ENCODE data around the gene RSKR. TPM values are rescaled to one million over a fixed set of nuclear protein-coding genes. Genes with fewer than 3 reads are reported as not detected.

The RSKR gene
- total and polyA plus RNA-seq, 9 of the 15 experiments (the other 6 are each of a cell fraction or from before 2014, with no cell fraction given), result 1.4 to 42.3 (median 16.2) TPM

DNA sequence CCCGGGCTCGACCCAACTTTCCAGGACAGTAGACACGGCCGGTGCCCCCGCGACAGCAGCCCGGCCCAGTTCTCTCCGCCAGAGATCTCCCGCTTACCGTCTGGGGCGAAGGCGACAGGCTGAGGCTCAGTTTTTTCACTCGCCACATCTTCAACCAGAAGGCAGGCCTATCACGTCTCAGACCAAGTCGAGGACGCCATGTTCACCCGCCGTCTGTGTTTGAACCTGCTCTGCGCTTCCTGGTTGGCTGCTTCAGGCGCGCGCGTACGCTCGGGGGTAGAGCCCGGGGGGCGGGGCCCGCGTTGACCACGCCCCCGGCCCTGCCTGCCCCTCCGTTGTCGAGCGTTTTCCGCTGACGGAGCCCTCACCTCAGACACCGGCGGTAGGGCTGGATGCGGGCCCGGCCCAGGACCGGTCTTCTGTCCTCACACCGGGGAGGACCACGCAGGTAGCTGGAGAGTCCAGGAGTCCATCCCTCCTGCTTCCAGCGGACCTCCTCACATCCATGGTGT, 15.1 kb downstream of the RSKR start, which contains the start of gene SPAG5 (continued):
- TF ChIP-seq, protein P1, sequence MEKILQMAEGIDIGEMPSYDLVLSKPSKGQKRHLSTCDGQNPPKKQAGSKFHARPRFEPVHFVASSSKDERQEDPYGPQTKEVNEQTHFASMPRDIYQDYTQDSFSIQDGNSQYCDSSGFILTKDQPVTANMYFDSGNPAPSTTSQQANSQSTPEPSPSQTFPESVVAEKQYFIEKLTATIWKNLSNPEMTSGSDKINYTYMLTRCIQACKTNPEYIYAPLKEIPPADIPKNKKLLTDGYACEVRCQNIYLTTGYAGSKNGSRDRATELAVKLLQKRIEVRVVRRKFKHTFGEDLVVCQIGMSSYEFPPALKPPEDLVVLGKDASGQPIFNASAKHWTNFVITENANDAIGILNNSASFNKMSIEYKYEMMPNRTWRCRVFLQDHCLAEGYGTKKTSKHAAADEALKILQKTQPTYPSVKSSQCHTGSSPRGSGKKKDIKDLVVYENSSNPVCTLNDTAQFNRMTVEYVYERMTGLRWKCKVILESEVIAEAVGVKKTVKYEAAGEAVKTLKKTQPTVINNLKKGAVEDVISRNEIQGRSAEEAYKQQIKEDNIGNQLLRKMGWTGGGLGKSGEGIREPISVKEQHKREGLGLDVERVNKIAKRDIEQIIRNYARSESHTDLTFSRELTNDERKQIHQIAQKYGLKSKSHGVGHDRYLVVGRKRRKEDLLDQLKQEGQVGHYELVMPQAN (IDR thresholded peaks at IDR 0.05; ENCODE audit: borderline replicate concordance), result peak; percentile 86; the same call in 1 of the 2 replicates
- TF ChIP-seq ZBTB17 (CRISPR knock-in tag; IDR thresholded peaks at IDR 0.05) (no peak), JUN (IDR thresholded peaks at IDR 0.05; ENCODE audit: borderline replicate concordance, low read depth, low read length) (no peak), JUN (CRISPR knock-in tag; IDR thresholded peaks at IDR 0.05; ENCODE audit: borderline replicate concordance) (no peak), NUFIP1 (IDR thresholded peaks at IDR 0.05; ENCODE audit: partially characterized antibody) (no peak), ZNF75A (CRISPR knock-in tag; IDR thresholded peaks at IDR 0.05) (no peak), ZFP1 (CRISPR knock-in tag; IDR thresholded peaks at IDR 0.05) (no peak), RBM17 (IDR thresholded peaks at IDR 0.05; ENCODE audit: borderline replicate concordance, low read depth, low read length) (no peak), ZNF699 (CRISPR knock-in tag; IDR thresholded peaks at IDR 0.05; ENCODE audit: insufficient replicate concordance) (no peak), TAL1 (IDR thresholded peaks at IDR 0.05) (no peak), ZNF561 (CRISPR knock-in tag; conservative IDR thresholded peaks at IDR 0.05) (no peak), SRSF9 (IDR thresholded peaks at IDR 0.05; ENCODE audit: borderline replicate concordance, low read depth, low read length) (no peak), ZNF140 (CRISPR knock-in tag; IDR thresholded peaks at IDR 0.05) (no peak), ELF2 (CRISPR knock-in tag; IDR thresholded peaks at IDR 0.05) (no peak), ARID2 (IDR thresholded peaks at IDR 0.05) (no peak), TAF15 (IDR thresholded peaks at IDR 0.05; ENCODE audit: low read depth, low read length) (no peak), U2AF2 (optimal IDR thresholded peaks at IDR 0.05; ENCODE audit: low read depth, low read length) (no peak), NFE2 (IDR thresholded peaks at IDR 0.05; ENCODE audit: low read depth) (no peak), PHB (CRISPR knock-in tag; IDR thresholded peaks at IDR 0.05) (no peak; the same call in 1 of the 2 replicates), RBM25 (IDR thresholded peaks at IDR 0.05; ENCODE audit: low read depth, low read length, severe bottlenecking) (no peak), TFAM (CRISPR knock-in tag; conservative IDR thresholded peaks at IDR 0.05) (no peak), SIX5 (IDR thresholded peaks at IDR 0.05; ENCODE audit: borderline replicate concordance in 1 of 2, insufficient read depth in 1 of 2, low read depth in 1 of 2, low read length in 2 of 2) (no peak)
- TF ChIP-seq, protein P2, sequence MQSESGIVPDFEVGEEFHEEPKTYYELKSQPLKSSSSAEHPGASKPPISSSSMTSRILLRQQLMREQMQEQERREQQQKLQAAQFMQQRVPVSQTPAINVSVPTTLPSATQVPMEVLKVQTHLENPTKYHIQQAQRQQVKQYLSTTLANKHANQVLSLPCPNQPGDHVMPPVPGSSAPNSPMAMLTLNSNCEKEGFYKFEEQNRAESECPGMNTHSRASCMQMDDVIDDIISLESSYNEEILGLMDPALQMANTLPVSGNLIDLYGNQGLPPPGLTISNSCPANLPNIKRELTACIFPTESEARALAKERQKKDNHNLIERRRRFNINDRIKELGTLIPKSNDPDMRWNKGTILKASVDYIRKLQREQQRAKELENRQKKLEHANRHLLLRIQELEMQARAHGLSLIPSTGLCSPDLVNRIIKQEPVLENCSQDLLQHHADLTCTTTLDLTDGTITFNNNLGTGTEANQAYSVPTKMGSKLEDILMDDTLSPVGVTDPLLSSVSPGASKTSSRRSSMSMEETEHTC (IDR thresholded peaks at IDR 0.05), result 0 out of 2 replicates have a peak, but pooled peaks have one; percentile 24
- TF ChIP-seq, protein P3, sequence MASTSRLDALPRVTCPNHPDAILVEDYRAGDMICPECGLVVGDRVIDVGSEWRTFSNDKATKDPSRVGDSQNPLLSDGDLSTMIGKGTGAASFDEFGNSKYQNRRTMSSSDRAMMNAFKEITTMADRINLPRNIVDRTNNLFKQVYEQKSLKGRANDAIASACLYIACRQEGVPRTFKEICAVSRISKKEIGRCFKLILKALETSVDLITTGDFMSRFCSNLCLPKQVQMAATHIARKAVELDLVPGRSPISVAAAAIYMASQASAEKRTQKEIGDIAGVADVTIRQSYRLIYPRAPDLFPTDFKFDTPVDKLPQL (IDR thresholded peaks at IDR 0.05; ENCODE audit: extremely low read depth, insufficient read length), result no peak
- TF ChIP-seq, protein P4, sequence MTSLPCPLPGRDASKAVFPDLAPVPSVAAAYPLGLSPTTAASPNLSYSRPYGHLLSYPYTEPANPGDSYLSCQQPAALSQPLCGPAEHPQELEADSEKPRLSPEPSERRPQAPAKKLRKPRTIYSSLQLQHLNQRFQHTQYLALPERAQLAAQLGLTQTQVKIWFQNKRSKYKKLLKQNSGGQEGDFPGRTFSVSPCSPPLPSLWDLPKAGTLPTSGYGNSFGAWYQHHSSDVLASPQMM (CRISPR knock-in tag; IDR thresholded peaks at IDR 0.05), result no peak
- TF ChIP-seq, protein P5, sequence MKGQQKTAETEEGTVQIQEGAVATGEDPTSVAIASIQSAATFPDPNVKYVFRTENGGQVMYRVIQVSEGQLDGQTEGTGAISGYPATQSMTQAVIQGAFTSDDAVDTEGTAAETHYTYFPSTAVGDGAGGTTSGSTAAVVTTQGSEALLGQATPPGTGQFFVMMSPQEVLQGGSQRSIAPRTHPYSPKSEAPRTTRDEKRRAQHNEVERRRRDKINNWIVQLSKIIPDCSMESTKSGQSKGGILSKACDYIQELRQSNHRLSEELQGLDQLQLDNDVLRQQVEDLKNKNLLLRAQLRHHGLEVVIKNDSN (CRISPR knock-in tag; IDR thresholded peaks at IDR 0.05), result no peak

Data from K562 (cell line).